NT2/D1 (cell line): ENCODE results near the gene ATP6V0B.
A peak's percentile ranks its signal among the peaks of the same experiment; 100 is the strongest.

Source experiments
- DNase-seq: peaks from one replicate; pipeline ENCODE4 v3.0.0-alpha.2; 2011; ENCODE audit warnings: low read depth, low spot score
- H3K27me3 ChIP-seq: 2 replicates; pipeline ENCODE4 v1.6.0; 2011; ENCODE audit warnings: mild to moderate bottlenecking; ENCODE audit not compliant: insufficient read length, insufficient read depth
- H3K36me3 ChIP-seq: 2 replicates; pipeline ENCODE4 v1.6.1; 2011; ENCODE audit warnings: mild to moderate bottlenecking, low read length, mixed read lengths; ENCODE audit not compliant: insufficient read depth, insufficient read length
- H3K4me1 ChIP-seq: 2 replicates; pipeline ENCODE4 v1.5.1; 2011; ENCODE audit not compliant: insufficient read depth, insufficient read length
- H3K4me3 ChIP-seq: 2 replicates; pipeline ENCODE4 v1.5.1; 2011; ENCODE audit warnings: low read depth; ENCODE audit not compliant: insufficient read length
- H3K9ac ChIP-seq: 2 replicates; pipeline ENCODE4 v1.6.0; 2011; ENCODE audit warnings: low read depth; ENCODE audit not compliant: insufficient read length
- H3K9me3 ChIP-seq: 2 replicates; pipeline ENCODE4 v1.5.1; 2011; ENCODE audit warnings: mild to moderate bottlenecking, low read length; ENCODE audit not compliant: insufficient read depth
- SUZ12 ChIP-seq: IDR thresholded peaks from 2 replicates; pipeline ENCODE4 v1.6.1; 2011; ENCODE audit not compliant: insufficient read length, insufficient read depth; ENCODE audit errors: extremely low read depth
- YY1 ChIP-seq: IDR thresholded peaks from 2 replicates; pipeline ENCODE4 v1.6.1; 2011; ENCODE audit not compliant: insufficient read length, insufficient read depth
- ZNF274 ChIP-seq: IDR thresholded peaks from 2 replicates; pipeline ENCODE4 v1.6.1; 2011; ENCODE audit warnings: mild to moderate bottlenecking, low read depth, low read length

ATP6V0B gene

DNA sequence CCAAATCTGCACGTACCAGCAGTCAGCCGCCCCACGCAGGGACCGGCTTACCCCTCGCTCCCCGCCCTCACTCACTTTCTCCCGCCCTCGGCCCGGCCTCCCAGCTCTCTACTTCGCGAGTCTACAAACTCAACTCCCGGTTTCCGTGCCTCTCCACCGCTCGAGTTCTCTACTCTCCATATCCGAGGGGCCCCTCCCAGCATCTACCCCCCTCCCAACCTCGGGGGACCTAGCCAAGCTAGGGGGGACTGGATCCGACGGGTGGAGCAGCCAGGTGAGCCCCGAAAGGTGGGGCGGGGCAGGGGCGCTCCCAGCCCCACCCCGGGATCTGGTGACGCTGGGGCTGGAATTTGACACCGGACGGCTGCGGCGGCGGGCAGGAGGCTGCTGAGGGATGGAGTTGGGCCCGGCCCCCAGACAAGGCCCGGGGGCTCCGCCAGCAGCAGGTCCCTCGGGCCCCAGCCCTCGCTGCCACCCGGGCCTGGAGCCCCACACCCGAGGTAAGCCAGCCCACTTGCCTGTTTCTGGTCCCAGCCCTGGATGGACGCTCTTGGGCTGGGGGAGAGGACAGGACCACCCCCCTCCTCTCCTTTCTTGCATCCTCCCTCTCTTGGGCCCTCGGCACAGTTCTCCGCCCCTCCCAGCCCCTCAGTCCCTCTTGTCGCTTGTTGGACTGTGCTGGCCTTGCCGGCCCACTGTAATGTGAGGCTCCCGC, 41.2 kb upstream of the ATP6V0B start, which contains the start of gene ARTN:
ARTN (plus strand) TSS at position 416 of the 715 bp plus-strand sequence. CDS start 1,856 bp downstream, outside the sequence.
- peak within 1 kb of the TSS; percentile 82 for H3K9ac ChIP-seq
- no peaks in the 10 kb centered on the region for H3K9me3 ChIP-seq
- no peak for DNase-seq
- peak within 1 kb of the TSS; percentile 60 for H3K4me3 ChIP-seq
- H3K27me3 ChIP-seq = peaks cover 23% of the 10 kb centered on the region
- peaks cover 27% of the 10 kb centered on the region for H3K36me3 ChIP-seq
- TF ChIP-seq YY1 (no peak), ZNF274 (no peak), SUZ12 (no peak)
- H3K4me1 ChIP-seq = peaks cover 69% of the 10 kb centered on the region

- Histone ChIP-seq H3K27me3 (peaks cover 23% of the 10 kb centered on the region), H3K4me3 (peak overlapping the region; percentile 60), H3K9me3 (no peaks in the 10 kb centered on the region), H3K9ac (peak overlapping the region; percentile 82), H3K36me3 (peaks cover 27% of the 10 kb centered on the region), H3K4me1 (peaks cover 70% of the 10 kb centered on the region)
- peak; percentile 91 for DNase-seq
- TF ChIP-seq ZNF274 (no peak), YY1 (peak; percentile 12)
These were observed 40.4 kb upstream of the ATP6V0B start for GRCh38 chr1:43934101-43934985.

DNA sequence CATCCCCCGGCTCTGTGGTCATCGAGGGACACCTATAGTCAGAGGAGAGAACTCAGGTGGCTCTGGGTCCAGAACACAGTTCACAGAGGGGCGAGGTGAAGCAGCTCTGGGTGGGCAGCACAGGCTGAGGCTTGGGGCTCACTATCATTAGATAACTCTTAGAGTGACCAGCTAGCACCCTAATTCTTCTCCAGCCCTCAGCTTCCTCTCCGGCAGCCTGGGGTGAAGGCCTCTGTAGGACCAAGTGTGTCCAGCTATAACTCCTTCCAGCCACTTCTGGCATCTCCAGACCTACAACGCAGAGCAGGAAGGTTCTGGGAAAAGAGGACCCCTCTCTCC, 39.8 kb upstream of the ATP6V0B start:
- Histone ChIP-seq H3K4me1 (peaks cover 66% of the 10 kb centered on the region), H3K4me3 (no peak overlapping the region), H3K36me3 (peaks cover 27% of the 10 kb centered on the region), H3K9ac (no peak overlapping the region), H3K9me3 (no peaks in the 10 kb centered on the region), H3K27me3 (peaks cover 23% of the 10 kb centered on the region)
- DNase-seq = no peak
- TF ChIP-seq YY1 = no peak
- TF ChIP-seq SUZ12 = no peak
- TF ChIP-seq ZNF274 = no peak

GRCh38 chr1:43935711-43936427, 38.9 kb upstream of the ATP6V0B start:
- Histone ChIP-seq H3K36me3 (peaks cover 22% of the 10 kb centered on the region), H3K27me3 (peaks cover 23% of the 10 kb centered on the region), H3K4me1 (peaks cover 57% of the 10 kb centered on the region), H3K4me3 (peak overlapping the region; percentile 48), H3K9me3 (no peaks in the 10 kb centered on the region), H3K9ac (peak overlapping the region; percentile 82)
- DNase-seq = no peak
- no peak for TF ChIP-seq SUZ12
- no peak for TF ChIP-seq YY1
- TF ChIP-seq ZNF274 = no peak

GRCh38 chr1:43936431-43937151, 38.2 kb upstream of the ATP6V0B start:
- H3K9me3 ChIP-seq = no peaks in the 10 kb centered on the region
- TF ChIP-seq YY1 (no peak), ZNF274 (no peak), SUZ12 (no peak)
- peak; percentile 51 for DNase-seq
- H3K9ac ChIP-seq = peak overlapping the region; percentile 82
- H3K36me3 ChIP-seq = peaks cover 18% of the 10 kb centered on the region
- H3K27me3 ChIP-seq = peaks cover 22% of the 10 kb centered on the region
- H3K4me1 ChIP-seq = peaks cover 55% of the 10 kb centered on the region
- H3K4me3 ChIP-seq = peak overlapping the region; percentile 48

DNA sequence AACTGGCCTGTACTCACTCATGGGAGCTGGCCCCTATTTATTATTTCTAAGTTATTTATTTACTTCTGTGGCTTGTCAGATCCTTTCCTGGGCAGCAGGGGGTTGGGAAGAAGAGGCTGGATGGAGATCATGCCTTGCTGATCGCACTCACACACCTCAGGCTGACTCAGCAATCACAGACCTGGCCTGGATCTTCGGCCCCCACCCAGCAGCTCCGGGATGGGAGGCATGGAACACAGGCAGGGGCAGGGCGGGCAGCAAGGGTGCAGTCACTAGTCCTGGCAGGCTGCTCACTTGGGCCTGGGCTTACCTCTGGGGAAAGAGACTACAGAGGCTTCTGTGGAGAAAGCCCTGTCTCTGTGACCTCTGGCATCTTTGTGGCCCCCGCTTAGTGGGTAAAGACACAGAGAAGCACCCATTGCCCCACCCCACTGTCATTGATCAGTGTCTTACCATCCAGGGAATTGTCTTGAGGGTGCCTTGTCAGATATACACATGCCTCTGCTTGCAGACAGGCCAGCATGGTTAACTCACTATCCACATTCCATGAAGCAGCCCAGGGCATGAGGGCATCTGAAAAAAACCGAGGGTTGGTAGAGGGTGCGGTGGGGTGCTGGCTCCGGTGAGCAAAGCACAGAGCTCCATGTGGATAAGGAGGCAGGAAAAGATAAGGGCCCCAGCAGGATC, 37.4 kb upstream of the ATP6V0B start:
- DNase-seq = no peak
- H3K36me3 ChIP-seq = peaks cover 18% of the 10 kb centered on the region
- H3K27me3 ChIP-seq = peaks cover 14% of the 10 kb centered on the region
- peak overlapping the region; percentile 53 for H3K9ac ChIP-seq
- H3K4me3 ChIP-seq = peak overlapping the region; percentile 48
- peaks cover 50% of the 10 kb centered on the region for H3K4me1 ChIP-seq
- TF ChIP-seq ZNF274 (no peak), SUZ12 (no peak), YY1 (no peak)
- no peaks in the 10 kb centered on the region for H3K9me3 ChIP-seq
